ENCODE data around the gene DLG5. TPM values are rescaled to one million over a fixed set of nuclear protein-coding genes. Genes with fewer than 3 reads are reported as not detected.
A peak's percentile ranks its signal among the peaks of the same experiment; 100 is the strongest.

The DLG5 gene
- total RNA-seq, 2 donors from 2014 or later, result 26.1 to 47.5 TPM

GRCh38 chr10:77756319-77757232 lies 170.0 kb downstream of the DLG5 start:
- no peak overlapping the region for H3K9ac ChIP-seq (ENCODE audit: low read depth in 2 of 2, low read length in 2 of 2)
- intact Hi-C loops (cut with DNase I), result loop anchor here (5.0 kb wide), 1 partner anchor 39 kb away; no protein-coding TSS in a partner anchor
- peak; percentile 43 for TF ChIP-seq CTCF (IDR thresholded peaks at IDR 0.05)
- H3K27ac ChIP-seq, result no peak overlapping the region
- H3K36me3 ChIP-seq, result no peaks in the 10 kb centered on the region
- H3K4me3 ChIP-seq, result no peak overlapping the region
- H3K4me1 ChIP-seq, result no peaks in the 10 kb centered on the region
- DNase-seq, result peak; percentile 44
- no peaks in the 10 kb centered on the region for H3K27me3 ChIP-seq
- no peaks in the 10 kb centered on the region for H3K9me3 ChIP-seq

GRCh38 chr10:77746047-77746707 lies 180.4 kb downstream of the DLG5 start:
- Histone ChIP-seq H3K36me3 (no peaks in the 10 kb centered on the region), H3K4me3 (no peak overlapping the region), H3K4me1 (no peaks in the 10 kb centered on the region), H3K27ac (no peak overlapping the region), H3K9ac (ENCODE audit: low read depth in 2 of 2, low read length in 2 of 2) (no peak overlapping the region), H3K9me3 (no peaks in the 10 kb centered on the region), H3K27me3 (no peaks in the 10 kb centered on the region)
- no peak for DNase-seq
- intact Hi-C loops (cut with DNase I), result no loop called here
- no peak for TF ChIP-seq CTCF (IDR thresholded peaks at IDR 0.05)

DNA sequence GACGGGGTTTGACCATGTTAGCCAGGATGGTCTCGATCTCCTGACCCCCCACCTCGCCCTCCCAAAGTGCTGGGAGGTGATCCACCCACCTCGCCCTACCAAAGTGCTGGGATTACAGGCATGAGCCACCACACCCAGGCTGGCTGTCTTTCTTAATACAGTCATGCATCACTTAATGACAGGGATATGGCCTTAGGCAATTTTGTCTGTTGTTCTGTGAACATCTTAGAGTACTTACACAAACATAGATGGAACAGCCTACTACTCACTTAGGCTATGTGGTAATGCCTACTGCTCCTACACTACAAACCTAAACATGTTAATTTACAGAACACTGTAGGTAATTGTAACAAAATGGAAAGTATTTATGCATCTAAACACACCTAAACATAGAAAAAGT lies 182.3 kb downstream of the DLG5 start:
- Histone ChIP-seq H3K27me3 (no peaks in the 10 kb centered on the region), H3K4me1 (no peaks in the 10 kb centered on the region), H3K36me3 (no peaks in the 10 kb centered on the region), H3K4me3 (no peak overlapping the region), H3K9ac (ENCODE audit: low read depth in 2 of 2, low read length in 2 of 2) (no peak overlapping the region), H3K27ac (no peak overlapping the region), H3K9me3 (no peaks in the 10 kb centered on the region)
- intact Hi-C loops (cut with DNase I), result no loop called here
- DNase-seq, result no peak
- TF ChIP-seq CTCF (IDR thresholded peaks at IDR 0.05), result no peak

DNA sequence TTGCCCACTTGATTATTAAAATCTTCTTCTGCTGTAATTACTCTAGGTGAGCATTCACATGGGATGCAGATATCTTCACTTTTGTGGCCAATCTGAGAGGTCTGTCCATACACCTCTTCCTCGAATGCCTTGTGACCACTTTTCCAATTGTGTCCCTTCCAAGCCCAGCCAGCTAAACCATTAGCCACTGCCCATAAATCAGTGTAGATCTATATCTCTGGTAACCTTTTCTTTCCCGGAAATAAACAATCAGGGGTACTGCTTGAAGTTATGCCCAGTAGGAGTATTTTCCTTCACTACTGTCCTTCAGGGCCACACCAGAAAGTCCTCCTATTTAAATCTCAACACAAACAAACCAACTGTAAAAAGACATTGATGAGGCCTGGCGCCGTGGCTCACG lies 184.4 kb downstream of the DLG5 start:
- no peaks in the 10 kb centered on the region for H3K36me3 ChIP-seq

DNA sequence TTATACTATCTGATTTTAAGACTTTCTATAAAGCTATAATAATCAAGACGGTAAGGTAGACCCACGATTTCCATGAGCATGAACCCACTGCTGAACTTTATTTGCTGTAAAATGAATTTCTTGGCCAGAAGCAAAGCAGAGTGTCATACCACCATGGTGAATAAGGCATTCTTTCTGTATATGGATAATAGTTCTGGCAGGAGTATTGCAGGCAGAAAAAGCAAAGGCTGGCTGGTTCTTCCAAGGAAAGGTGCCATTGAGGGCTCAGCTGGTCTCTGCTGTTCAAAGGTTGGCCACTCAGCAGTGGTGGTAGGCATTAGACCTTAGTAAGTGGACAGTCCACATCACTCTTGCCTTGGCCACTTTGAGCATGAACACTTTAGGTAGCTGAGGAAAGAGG lies 184.8 kb downstream of the DLG5 start:
- no peak for TF ChIP-seq CTCF (IDR thresholded peaks at IDR 0.05)
- intact Hi-C loops (cut with DNase I), result no loop called here

More for the DNA sequence above, 184.4 kb downstream of the DLG5 start:
- DNase-seq, result no peak
- H3K4me1 ChIP-seq, result no peaks in the 10 kb centered on the region
- H3K27me3 ChIP-seq, result no peaks in the 10 kb centered on the region
- no peak overlapping the region for H3K4me3 ChIP-seq
- intact Hi-C loops (cut with DNase I), result no loop called here
- H3K9me3 ChIP-seq, result no peaks in the 10 kb centered on the region
- H3K9ac ChIP-seq (ENCODE audit: low read depth in 2 of 2, low read length in 2 of 2), result no peak overlapping the region
- no peak overlapping the region for H3K27ac ChIP-seq
- TF ChIP-seq CTCF (IDR thresholded peaks at IDR 0.05), result no peak

More for the DNA sequence above, 184.8 kb downstream of the DLG5 start:
- H3K4me3 ChIP-seq, result no peak overlapping the region
- H3K9me3 ChIP-seq, result no peaks in the 10 kb centered on the region
- DNase-seq, result no peak
- no peak overlapping the region for H3K9ac ChIP-seq (ENCODE audit: low read depth in 2 of 2, low read length in 2 of 2)
- no peak overlapping the region for H3K27ac ChIP-seq
- no peaks in the 10 kb centered on the region for H3K36me3 ChIP-seq
- H3K4me1 ChIP-seq, result no peaks in the 10 kb centered on the region
- H3K27me3 ChIP-seq, result no peaks in the 10 kb centered on the region

Other genes with a start within 250 kb of the DLG5 start
- 10 to 100 TPM; 11.3 to 14.6 TPM for gene POLR3A, start 102.8 kb upstream of the DLG5 start, total RNA-seq
- gene RPS24, start 107.1 kb upstream of the DLG5 start, total RNA-seq, result 1,000 to 10,000 TPM; 1,326 to 1,370 TPM